Pons (tissue), 1 donor: Measurements from ENCODE around the gene SPACA6.
"Not testable (repeated sequence)": the region's sequence is repeated elsewhere in the genome, so short reads cannot be mapped to it uniquely, and the experiment has no call there.

Experiments used
- DNase-seq: peaks from one replicate; pipeline ENCODE4 v3.0.0-alpha.2; 2016; ENCODE audit warnings: low spot score

SPACA6 gene

DNA sequence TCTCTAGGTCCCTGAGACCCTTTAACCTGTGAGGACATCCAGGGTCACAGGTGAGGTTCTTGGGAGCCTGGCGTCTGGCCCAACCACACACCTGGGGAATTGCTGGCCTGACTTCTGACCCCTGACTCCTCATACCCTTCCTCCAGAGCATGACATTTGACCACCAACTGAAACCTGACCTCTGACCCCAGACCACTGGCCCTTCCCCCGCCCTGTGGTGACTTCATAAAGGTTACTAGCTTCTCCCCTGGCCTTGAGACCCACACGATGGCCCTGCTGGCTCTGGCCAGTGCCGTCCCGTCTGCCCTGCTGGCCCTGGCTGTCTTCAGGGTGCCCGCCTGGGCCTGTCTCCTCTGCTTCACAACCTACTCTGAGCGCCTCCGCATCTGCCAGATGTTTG is at the start of gene SPACA6:
Gene SPACA6 (plus strand): TSS at position 71 of the 400 bp plus-strand sequence. CDS start 197 bp downstream, at position 268.
- no peak for DNase-seq

GRCh38 chr19:51644636-51645271 is 48.4 kb upstream of the SPACA6 start:
- DNase-seq = peak; percentile 51

- DNase-seq = not testable (repeated sequence)
Measured at GRCh38 chr19:51646730-51647129, 46.4 kb upstream of the SPACA6 start, which contains the start of gene SIGLEC14. Gene SIGLEC14 (minus strand): TSS chr19:51646825. CDS start chr19:51646759, 66 bp downstream.

- no peak for DNase-seq
Measured at GRCh38 chr19:51647318-51647717, 45.8 kb upstream of the SPACA6 start.

DNA sequence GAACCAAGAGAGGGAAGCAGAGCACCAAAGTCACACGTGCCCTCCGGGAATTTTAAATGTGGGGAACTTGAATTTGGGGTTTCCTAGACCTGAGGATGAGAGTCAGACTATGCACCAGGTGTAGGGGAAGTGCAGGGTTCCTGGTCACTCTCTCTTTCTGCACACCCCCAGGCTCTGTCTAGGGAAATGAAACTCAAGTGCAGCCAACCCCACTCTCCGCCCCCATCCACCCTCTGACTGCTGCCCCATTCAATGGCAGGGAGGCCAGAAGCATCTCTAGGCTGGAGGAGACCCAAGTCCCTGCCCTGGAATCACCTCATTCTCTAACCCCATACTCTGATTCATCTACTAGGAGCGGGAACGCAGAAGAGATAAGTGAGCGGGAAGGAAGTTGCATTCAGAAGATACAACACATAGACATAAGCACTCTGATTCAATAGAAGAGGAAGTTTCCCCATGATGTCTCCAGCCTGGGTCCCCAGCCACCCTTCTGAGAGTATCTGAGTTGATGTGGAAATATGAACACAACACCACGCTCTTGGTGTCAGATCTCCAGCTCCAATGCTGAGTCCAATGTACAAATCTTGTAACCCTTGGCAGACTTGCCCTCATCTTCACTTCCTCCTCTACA is 41.8 kb upstream of the SPACA6 start:
- DNase-seq = peak; percentile 66

DNA sequence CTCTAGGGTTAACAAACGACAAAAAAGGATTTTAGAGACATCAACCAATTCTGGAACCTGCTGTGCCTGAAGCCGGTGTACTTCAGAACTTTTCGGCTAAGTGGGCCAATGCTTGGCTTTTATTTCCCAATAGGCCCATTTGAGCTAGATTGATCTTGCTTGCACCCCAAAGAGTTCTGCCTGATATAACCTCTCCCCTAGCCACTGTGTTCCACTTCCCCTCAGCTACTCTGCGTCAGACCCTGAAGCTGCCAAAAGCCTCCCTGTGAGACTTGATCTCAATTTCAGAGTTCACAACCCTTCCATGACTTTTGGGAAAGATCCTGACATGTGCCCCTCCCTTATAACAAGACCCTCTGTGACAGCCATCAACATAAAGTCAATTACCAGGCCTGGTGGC is 40.9 kb upstream of the SPACA6 start:
- peak; percentile 8 for DNase-seq

GRCh38 chr19:51653162-51653561 is 40.0 kb upstream of the SPACA6 start:
- no peak for DNase-seq

DNA sequence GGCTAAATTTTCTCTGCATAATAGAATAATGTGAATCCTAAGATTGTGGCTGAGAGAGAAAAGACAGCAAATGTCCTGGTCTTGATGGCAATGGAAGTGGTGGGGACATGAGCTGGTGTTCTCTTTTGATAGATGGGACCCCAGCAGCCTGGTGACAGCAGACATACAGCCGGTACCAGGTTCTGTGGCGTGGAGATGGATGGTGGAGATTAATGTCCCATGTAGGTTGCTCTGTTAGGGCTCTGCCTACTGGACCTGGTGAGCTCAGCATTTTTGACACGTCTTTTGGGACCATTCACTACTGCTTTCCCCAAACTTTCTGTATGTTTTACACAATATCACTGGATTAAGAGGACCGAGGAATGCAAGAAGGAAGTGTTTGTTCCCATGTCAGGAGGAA is 38.3 kb upstream of the SPACA6 start:
- no peak for DNase-seq

- DNase-seq = peak; percentile 88
Measured at GRCh38 chr19:51660975-51661600, 32.0 kb upstream of the SPACA6 start.

- DNase-seq = no peak
Measured at GRCh38 chr19:51663650-51664049, 29.5 kb upstream of the SPACA6 start.

- peak; percentile 51 for DNase-seq
Measured at GRCh38 chr19:51664131-51664530, 29.0 kb upstream of the SPACA6 start.

DNA sequence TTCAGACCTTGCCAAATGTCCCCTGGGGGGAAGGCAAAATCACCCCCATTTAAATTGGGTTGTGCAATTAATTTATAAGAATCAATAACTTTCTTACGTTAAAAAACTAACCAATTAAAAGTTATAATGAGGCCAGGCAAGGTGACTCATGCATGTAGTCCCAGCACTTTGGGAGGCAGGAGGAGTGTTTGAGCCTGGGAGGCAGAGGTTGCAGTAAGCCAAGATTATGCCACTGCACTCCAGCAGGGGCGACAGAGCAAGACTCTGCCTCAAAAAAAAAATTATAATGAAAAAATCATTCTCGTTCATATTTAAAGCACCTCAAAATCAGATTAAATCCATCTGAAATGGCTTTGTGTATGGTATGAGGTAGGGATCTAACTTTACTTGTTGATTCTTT is 28.1 kb upstream of the SPACA6 start:
- no peak for DNase-seq

- DNase-seq = no peak
Measured at GRCh38 chr19:51668216-51668615, 24.9 kb upstream of the SPACA6 start.

DNA sequence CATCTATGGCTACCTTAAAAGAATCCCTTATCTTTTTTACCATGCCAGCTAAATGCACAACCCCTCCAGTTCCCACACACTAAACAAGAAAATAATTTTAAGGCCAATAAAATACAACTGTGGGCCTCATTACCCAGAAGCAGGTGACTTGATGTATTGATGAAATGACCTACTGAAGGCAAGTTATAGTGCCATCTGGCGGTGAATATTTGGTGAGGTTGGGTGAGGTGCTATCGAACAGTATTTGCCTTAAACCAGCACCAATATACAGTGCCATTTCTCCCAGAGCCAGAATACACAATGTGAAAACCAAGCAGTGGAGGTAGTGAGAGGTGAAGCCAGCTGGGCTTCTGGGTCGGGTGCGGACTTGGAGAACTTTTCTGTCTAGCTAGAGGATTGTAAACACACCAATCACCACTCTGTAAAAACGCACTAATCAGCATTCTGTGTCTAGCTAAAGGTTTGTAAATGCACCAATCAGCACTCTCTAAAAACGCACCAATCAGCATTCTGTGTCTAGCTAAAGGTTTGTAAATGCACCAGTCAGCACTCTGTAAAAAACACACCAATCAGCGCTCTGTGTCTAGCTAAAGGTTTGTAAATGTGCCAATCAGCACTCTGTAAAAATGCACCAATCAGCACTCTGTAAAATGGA is 17.1 kb upstream of the SPACA6 start:
- not testable (repeated sequence) for DNase-seq

DNA sequence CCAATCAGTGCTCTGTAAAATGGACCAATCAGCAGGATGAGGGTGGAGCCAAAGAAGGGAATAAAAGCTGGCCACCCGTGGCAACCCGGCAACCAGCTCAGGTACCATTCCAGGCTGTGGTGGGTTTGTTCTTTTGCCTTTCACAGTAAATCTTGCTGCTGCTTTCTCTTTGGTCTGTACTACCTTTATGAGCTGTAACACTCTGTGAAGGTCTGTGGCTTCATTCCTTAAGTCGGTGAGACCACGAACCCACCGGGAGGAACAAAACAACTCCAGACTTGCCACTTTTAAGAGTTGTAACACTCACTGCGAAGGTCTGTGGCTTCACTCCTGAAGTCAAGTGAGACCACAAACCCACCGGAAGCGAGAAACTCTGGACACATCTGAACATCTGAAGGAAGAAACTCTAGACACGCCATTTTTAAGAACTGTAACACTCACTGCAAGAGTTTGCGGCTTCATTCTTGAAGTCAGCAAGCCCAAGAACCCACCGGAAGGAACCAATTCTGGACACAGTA is 16.5 kb upstream of the SPACA6 start:
- DNase-seq = no peak

DNA sequence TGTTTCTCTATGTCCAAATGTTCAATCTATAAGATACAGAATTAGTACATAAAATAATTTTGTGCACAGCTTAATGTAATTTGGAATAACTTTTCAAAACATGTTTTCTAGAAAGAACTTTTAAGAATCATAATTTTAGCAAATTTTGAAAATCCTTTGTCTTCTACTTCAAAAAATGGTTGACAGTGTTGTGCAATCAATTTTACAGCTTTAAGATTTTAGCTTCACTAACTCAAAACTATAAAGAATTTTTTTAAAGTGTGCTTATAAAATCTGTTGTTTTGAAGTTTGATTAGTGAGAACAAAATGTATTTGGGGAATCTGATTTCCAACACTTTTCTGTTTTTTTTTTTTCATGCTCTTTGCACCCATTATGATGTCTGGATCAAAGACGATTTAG is 12.7 kb upstream of the SPACA6 start:
- no peak for DNase-seq

DNA sequence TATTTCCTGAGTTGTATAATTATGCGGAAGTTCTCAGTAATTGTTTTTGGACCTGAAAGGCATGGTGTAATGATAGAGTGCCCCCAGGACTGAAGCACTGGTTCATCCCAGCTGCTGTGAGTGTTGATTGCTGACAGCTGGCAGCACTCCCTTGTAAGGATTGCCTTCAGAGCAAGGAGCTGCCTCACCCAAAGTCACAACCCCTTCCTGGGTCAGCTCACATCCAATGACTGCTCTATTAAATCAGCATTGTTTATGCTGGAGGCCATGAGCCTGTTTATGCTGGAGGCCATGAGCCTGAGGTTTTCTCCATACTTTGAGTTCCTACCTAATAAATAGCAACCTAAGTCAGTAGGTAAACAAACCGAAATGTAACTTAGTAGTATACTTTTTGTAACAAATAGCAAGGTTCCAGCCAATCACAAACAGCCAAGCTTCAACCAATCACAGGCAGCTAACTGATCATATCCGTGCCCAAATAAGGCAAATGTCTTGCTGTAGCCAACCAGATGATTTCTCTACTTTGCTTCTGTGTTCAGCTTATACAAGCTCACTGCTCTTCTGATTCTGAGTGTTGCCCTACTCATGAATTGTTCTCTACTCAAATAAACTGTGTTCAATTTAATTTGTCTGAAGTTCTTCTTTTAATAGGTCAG is 11.7 kb upstream of the SPACA6 start:
- no peak for DNase-seq

DNA sequence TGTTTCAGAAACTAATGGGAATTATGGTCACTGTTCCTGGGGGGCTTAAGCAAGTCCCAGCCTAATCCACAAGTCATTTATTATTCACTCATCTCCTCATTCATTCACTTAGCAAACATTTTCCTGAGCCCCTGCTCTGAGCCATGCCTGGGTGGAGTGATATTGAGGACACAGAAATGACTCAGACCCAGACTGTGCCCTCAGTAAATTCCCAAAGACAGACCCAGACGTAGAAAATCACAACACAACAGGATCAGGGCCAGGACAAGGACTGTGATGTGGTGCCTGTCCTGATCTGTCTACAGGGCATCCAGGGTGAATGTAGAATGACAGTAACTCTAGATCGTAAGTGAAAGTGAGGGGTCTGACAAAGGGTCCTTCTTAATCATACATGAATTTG is 7.0 kb upstream of the SPACA6 start:
- no peak for DNase-seq

DNA sequence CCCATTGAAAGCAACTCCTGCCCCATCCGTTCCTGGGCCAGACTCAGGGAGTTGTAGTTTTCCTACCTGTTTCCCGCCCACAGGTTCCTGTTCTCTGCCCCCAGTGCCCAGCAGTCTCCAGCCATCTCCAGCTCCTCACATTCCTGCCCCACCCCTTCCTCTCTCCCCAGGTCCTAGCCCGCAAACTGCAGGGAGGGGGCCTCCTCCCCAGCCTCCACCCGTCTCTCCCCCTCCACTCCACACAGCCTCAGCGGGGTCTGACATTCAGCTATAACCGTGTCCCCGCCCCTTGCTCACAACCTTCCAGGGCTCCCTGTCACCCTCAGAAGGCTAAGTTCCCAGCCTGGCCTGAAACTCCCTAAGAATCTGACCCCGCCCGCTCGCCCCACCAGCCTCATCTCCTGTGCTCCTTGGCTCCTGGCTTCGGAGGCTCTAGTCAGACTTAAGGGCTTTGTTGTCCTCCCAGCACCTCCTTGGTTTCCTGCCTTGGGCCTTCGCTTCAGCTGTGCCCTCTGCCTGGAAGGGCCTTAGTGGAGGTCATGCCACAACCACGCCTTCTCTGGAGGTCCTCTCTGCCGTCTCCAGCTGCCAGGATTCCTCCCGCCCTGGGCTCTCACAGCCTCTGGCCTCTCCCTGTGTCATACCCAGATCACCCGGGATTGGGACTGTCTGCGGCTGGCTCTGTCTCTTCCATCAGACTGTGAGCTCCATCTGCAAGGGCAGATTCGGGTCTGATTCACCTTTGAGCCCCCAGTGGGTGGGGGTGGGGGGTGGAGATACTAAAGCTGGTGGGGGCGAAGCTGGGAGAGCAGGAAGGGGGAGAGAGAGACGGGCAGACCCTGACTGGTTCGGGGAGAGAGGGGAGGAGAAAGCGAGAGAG is 5.1 kb upstream of the SPACA6 start:
- DNase-seq = peak; percentile 58

GRCh38 chr19:51688671-51689571 is 4.2 kb upstream of the SPACA6 start:
- DNase-seq = peak; percentile 93
